HepG2 (cell line): ENCODE data around the gene APOC1. TPM values are rescaled to one million over a fixed set of nuclear protein-coding genes. Genes with fewer than 3 reads are reported as not detected.
"Not testable (repeated sequence)": the region's sequence is repeated elsewhere in the genome, so short reads cannot be mapped to it uniquely, and the experiment has no call there.

ENCODE experiments used
- ATAC-seq: fragments of 200-7000 bp; cut with Tn5 transposase; 3 replicates; pipeline ENCODE4 v1.9.1; 2020; ENCODE audit warnings: mild to moderate bottlenecking, moderate library complexity
- Bru-seq: library from RNA; stranded (reverse); fragments of 400-500 nt; gene quantifications from one replicate; lab custom pipeline; 2021; lab: Mats Ljungman, UMichigan
- BruChase-seq, 2 experiments: library from RNA; stranded (reverse); fragments of 400-500 nt; gene quantifications; one replicate each; lab custom pipeline; 2021; lab: Mats Ljungman, UMichigan
- BruUV-seq: library from RNA; stranded (reverse); fragments of 400-500 nt; replicated peaks from 2 replicates; lab custom pipeline; 2021; lab: Mats Ljungman, UMichigan
- CTCF ChIA-PET: fragments of 300-600 bp; formaldehyde crosslinking; extraction: SDS; loops from one replicate; lab custom pipeline; 2021; ENCODE audit warnings: low total read pairs, inconsistent platforms, low intra/inter-chr PET ratio; lab: Yijun Ruan, JAX
- POLR2A ChIA-PET: fragments of 350-600 bp; sonication (Branson Sonifier 250); formaldehyde crosslinking; loops from one replicate; lab custom pipeline; 2020; ENCODE audit warnings: antibody characterized with exemption, inconsistent platforms; lab: Yijun Ruan, JAX
- DNase-seq: peaks from one replicate; pipeline ENCODE4 v3.0.0-alpha.2; 2015; ENCODE audit warnings: low spot score
- FAIRE-seq: peaks from 3 replicates; lab custom pipeline; 2011; peaks lifted over from hg19 to GRCh38; lab: Jason Lieb, UNC
- H2AFZ ChIP-seq: one replicate; pipeline ENCODE4 v1.6.1; 2011; ENCODE audit warnings: low read length, inconsistent platforms
- H3K27ac ChIP-seq: fragments of 300-600 bp; 3 replicates; pipeline ENCODE4 v1.8.0; 2011; ENCODE audit warnings: mixed run types, mild to moderate bottlenecking, mixed read lengths, low read length, inconsistent platforms; ENCODE audit not compliant: insufficient read depth; ENCODE audit errors: extremely low read length
- H3K27me3 ChIP-seq, 2 experiments: fragments of 200-600 bp in 1 of 2; 2 replicates in 1 of 2; 3 replicates in 1 of 2; pipeline versions ENCODE4 v1.6.0 to v1.8.0; 2011; ENCODE audit warnings: low read length in 2 of 2, mild to moderate bottlenecking in 2 of 2, moderate library complexity in 2 of 2, inconsistent platforms in 1 of 2; ENCODE audit not compliant: insufficient read depth in 2 of 2, control insufficient read depth in 1 of 2
- H3K36me3 ChIP-seq, 2 experiments: fragments of 200-600 bp in 1 of 2; replicated peaks in 1 of 2; 2 replicates in 1 of 2; 3 replicates in 1 of 2; pipeline versions ENCODE4 v1.5.1 to v1.8.0; 2011; ENCODE audit warnings: low read length in 2 of 2, inconsistent platforms in 1 of 2; ENCODE audit not compliant: insufficient read depth in 2 of 2, control insufficient read depth in 1 of 2
- H3K4me1 ChIP-seq: 2 replicates; pipeline ENCODE4 v1.5.1; 2012; ENCODE audit warnings: low read length, inconsistent platforms; ENCODE audit not compliant: insufficient read depth
- H3K4me2 ChIP-seq: 2 replicates; pipeline ENCODE4 v1.6.0; 2011; ENCODE audit warnings: low read depth, low read length, inconsistent platforms
- H3K4me3 ChIP-seq, 3 experiments: fragments of 200-600 bp in 1 of 3; sonication (generic), shearing (Covaris generic) in 1 of 3; replicated peaks in 1 of 3; 2 replicates each; pipeline ENCODE4 v1.5.1; 2011 to 2016; ENCODE audit warnings: low read length in 3 of 3, inconsistent platforms in 2 of 3, low read depth in 2 of 3, mild to moderate bottlenecking in 2 of 3, control low read depth in 1 of 3, mixed read lengths in 1 of 3; ENCODE audit not compliant: insufficient read depth in 1 of 3
- H3K79me2 ChIP-seq: one replicate; pipeline ENCODE4 v1.6.1; 2011; ENCODE audit warnings: low read length, inconsistent platforms; ENCODE audit not compliant: insufficient read depth
- H3K9ac ChIP-seq: 2 replicates; pipeline ENCODE4 v1.6.0; 2011; ENCODE audit warnings: mild to moderate bottlenecking, low read depth, low read length, inconsistent platforms; ENCODE audit not compliant: insufficient read depth
- H3K9me3 ChIP-seq: 2 replicates; pipeline ENCODE4 v1.5.1; 2012; ENCODE audit warnings: mild to moderate bottlenecking, low read length
- H4K20me1 ChIP-seq: 2 replicates; pipeline ENCODE4 v1.6.0; 2011; ENCODE audit warnings: inconsistent platforms, mild to moderate bottlenecking, low read length, moderate library complexity; ENCODE audit not compliant: insufficient read depth
- DNMT1 ChIP-seq: sonication (generic); formaldehyde crosslinking; IDR thresholded peaks from 2 replicates; pipeline ENCODE4 v1.5.1; 2020; ENCODE audit warnings: mild to moderate bottlenecking, missing genetic modification reagents
- KDM5B ChIP-seq: sonication (generic); formaldehyde crosslinking; IDR thresholded peaks from 2 replicates; pipeline ENCODE4 v1.4.0; 2020; ENCODE audit warnings: missing genetic modification reagents, mild to moderate bottlenecking, borderline replicate concordance
- KLF13 ChIP-seq: sonication (generic); formaldehyde crosslinking; IDR thresholded peaks from 2 replicates; pipeline ENCODE4 v1.4.0; 2020; ENCODE audit warnings: mild to moderate bottlenecking, missing genetic modification reagents
- NR2F6 ChIP-seq, 2 experiments: IDR thresholded peaks; 2 replicates each; pipeline ENCODE4 v1.6.1; 2016; ENCODE audit warnings: antibody characterized with exemption in 1 of 2, mild to moderate bottlenecking in 1 of 2
- SIN3A ChIP-seq: IDR thresholded peaks from 2 replicates; pipeline ENCODE4 v1.6.1; 2011; ENCODE audit warnings: low read depth, mild to moderate bottlenecking, control low read depth, low read length, borderline replicate concordance
- WGBS: methylation state at CpG from one replicate; pipeline ENCODE4 v1.1.6; 2017; ENCODE audit warnings: low lambda C conversion rate; 5-methylcytosine and 5-hydroxymethylcytosine counted together
- in situ Hi-C: cut with HindIII; loops from 2 replicates; pipeline ENCODE4 v1.10.0; 2017; ENCODE audit warnings: low pct_unique_long_range_greater_than_20kb; ENCODE audit not compliant: extremely low pct_ligation_motif_present
- intact Hi-C: fragments of 100-400 bp; cut with micrococcal nuclease; formaldehyde crosslinking; loops from one replicate; pipeline ENCODE4 v1.10.0; 2022; ENCODE audit not compliant: unreplicated experiment
- long read RNA-seq, 2 experiments: library from RNA in 1 of 2; library from polyadenylated mRNA in 1 of 2; stranded (forward) in 1 of 2; unstranded in 1 of 2; transcript quantifications; one replicate each; pipeline ENCODE4 v2.0.0, GENCODE V29; 2019 to 2022
- polyA minus RNA-seq, 3 experiments: library from RNA; depleted of rRNA, polyadenylated mRNA; stranded (reverse); fragments of >200 nt; gene quantifications; 2 replicates each; pipeline ENCODE4 v1.2.3, GENCODE V29; 2011; ENCODE audit warnings: low replicate concordance in 1 of 3
- polyA plus RNA-seq, 8 experiments: library from polyadenylated mRNA; depleted of rRNA in 3 of 8; stranded (reverse) in 7 of 8; unstranded in 1 of 8; fragments of >200 nt; fragmentation: Illumina TruSeq in 4 of 8; extraction: Trizol in 4 of 8; gene quantifications; 2 replicates each; pipeline versions ENCODE4 v1.2.1 to v1.2.3, GENCODE V29; 2011 to 2016; ENCODE audit warnings: low read depth in 4 of 8, missing spikeins in 1 of 8, mixed read lengths in 1 of 8; ENCODE audit not compliant: insufficient read depth in 1 of 8
- total RNA-seq, 5 experiments: library from RNA; depleted of rRNA; stranded (reverse); fragments of >200 nt; fragmentation: Illumina TruSeq; extraction: Trizol; gene quantifications; 2 replicates each; pipeline ENCODE4 v1.2.3, GENCODE V29; 2016; ENCODE audit warnings: low read depth in 1 of 5
- TF ChIP-seq, protein P1 (sequence below): sonication (generic); formaldehyde crosslinking; IDR thresholded peaks from 2 replicates; pipeline ENCODE4 v1.4.0; 2020; ENCODE audit warnings: missing genetic modification reagents
- TF ChIP-seq, protein P2 (sequence below): sonication (generic); formaldehyde crosslinking; IDR thresholded peaks from 2 replicates; pipeline ENCODE4 v1.5.0; 2020; ENCODE audit warnings: mild to moderate bottlenecking, missing genetic modification reagents
- TF ChIP-seq, protein P3 (sequence below): sonication (generic); formaldehyde crosslinking; IDR thresholded peaks from 2 replicates; pipeline ENCODE4 v1.5.0; 2020; ENCODE audit warnings: mild to moderate bottlenecking, missing genetic modification reagents, borderline replicate concordance

The APOC1 gene
- total RNA-seq (2016; rRNA removed; fragmentation: Illumina TruSeq; extraction: Trizol): 417 and 600 TPM in 2 replicates
- 534 and 640 TPM in 2 replicates for total RNA-seq (2016; cell fraction: cytosol; rRNA removed; fragmentation: Illumina TruSeq; extraction: Trizol; ENCODE audit: low read depth)
- 415 and 575 TPM in 2 replicates for total RNA-seq (2016; cell fraction: insoluble cytoplasmic fraction; rRNA removed; fragmentation: Illumina TruSeq; extraction: Trizol)
- 550 and 704 TPM in 2 replicates for total RNA-seq (2016; cell fraction: membrane; rRNA removed; fragmentation: Illumina TruSeq; extraction: Trizol)
- 303 and 371 TPM in 2 replicates for total RNA-seq (2016; cell fraction: nucleus; rRNA removed; fragmentation: Illumina TruSeq; extraction: Trizol)
- 1,235 and 1,480 TPM in 2 replicates for polyA plus RNA-seq (2011; rRNA removed)
- 789 and 856 TPM in 2 replicates for polyA plus RNA-seq (2011; cell fraction: cytosol; rRNA removed)
- 221 and 239 TPM in 2 replicates for polyA plus RNA-seq (2011; cell fraction: nucleus; rRNA removed)
- polyA plus RNA-seq (2012): 609 and 1,000 TPM in 2 replicates
- 629 and 790 TPM in 2 replicates for polyA plus RNA-seq (2016; cell fraction: cytosol; fragmentation: Illumina TruSeq; extraction: Trizol; ENCODE audit: low read depth)
- 381 and 408 TPM in 2 replicates for polyA plus RNA-seq (2016; cell fraction: insoluble cytoplasmic fraction; fragmentation: Illumina TruSeq; extraction: Trizol; ENCODE audit: low read depth)
- 501 and 616 TPM in 2 replicates for polyA plus RNA-seq (2016; cell fraction: membrane; fragmentation: Illumina TruSeq; extraction: Trizol; ENCODE audit: low read depth)
- polyA plus RNA-seq (2016; cell fraction: nucleus; fragmentation: Illumina TruSeq; extraction: Trizol; ENCODE audit: insufficient read depth, low read depth): 540 and 648 TPM in 2 replicates
- 364 TPM in 1 of 2 replicates, not detected in the other for polyA minus RNA-seq (2011; rRNA and poly(A)+ RNA removed; ENCODE audit: low replicate concordance)
- 191 and 220 TPM in 2 replicates for polyA minus RNA-seq (2011; cell fraction: cytosol; rRNA and poly(A)+ RNA removed)
- 50.5 and 79.1 TPM in 2 replicates for polyA minus RNA-seq (2011; cell fraction: nucleus; rRNA and poly(A)+ RNA removed)
- percentile 92 among the genes with signal in this experiment for Bru-seq, nascent RNA
- percentile 90 among the genes with signal in this experiment for BruChase-seq, experiment 1, labeled RNA remaining after a 6-hour chase
- BruChase-seq, experiment 2, labeled RNA remaining after a 2-hour chase: percentile 85 among the genes with signal in this experiment
- long read RNA-seq, experiment 1, transcript APOC1-203 (4 exons, 553 nt): minor isoform, 59 of 761 reads
- long read RNA-seq, experiment 1, transcript APOC1-208 (4 exons, 430 nt): major isoform, 465 of 761 reads
- long read RNA-seq, experiment 1, transcript APOC1-202 (5 exons, 689 nt): minor isoform, 25 of 761 reads
- long read RNA-seq, experiment 1, partial matches to known transcripts: 168 of 761 reads
- long read RNA-seq, experiment 1, other reads (novel, unspliced or antisense): 35 of 761 reads
- long read RNA-seq, experiment 2, transcript APOC1-202 (5 exons, 689 nt): minor isoform, 8 of 1,044 reads
- long read RNA-seq, experiment 2, transcript APOC1-205 (3 exons, 273 nt): minor isoform, 17 of 1,044 reads
- long read RNA-seq, experiment 2, transcript APOC1-208 (4 exons, 430 nt): major isoform, 374 of 1,044 reads
- long read RNA-seq, experiment 2, transcript APOC1-203 (4 exons, 553 nt): minor isoform, 28 of 1,044 reads
- long read RNA-seq, experiment 2, partial matches to known transcripts: 574 of 1,044 reads
- long read RNA-seq, experiment 2, other reads (novel, unspliced or antisense): 38 of 1,044 reads

DNA sequence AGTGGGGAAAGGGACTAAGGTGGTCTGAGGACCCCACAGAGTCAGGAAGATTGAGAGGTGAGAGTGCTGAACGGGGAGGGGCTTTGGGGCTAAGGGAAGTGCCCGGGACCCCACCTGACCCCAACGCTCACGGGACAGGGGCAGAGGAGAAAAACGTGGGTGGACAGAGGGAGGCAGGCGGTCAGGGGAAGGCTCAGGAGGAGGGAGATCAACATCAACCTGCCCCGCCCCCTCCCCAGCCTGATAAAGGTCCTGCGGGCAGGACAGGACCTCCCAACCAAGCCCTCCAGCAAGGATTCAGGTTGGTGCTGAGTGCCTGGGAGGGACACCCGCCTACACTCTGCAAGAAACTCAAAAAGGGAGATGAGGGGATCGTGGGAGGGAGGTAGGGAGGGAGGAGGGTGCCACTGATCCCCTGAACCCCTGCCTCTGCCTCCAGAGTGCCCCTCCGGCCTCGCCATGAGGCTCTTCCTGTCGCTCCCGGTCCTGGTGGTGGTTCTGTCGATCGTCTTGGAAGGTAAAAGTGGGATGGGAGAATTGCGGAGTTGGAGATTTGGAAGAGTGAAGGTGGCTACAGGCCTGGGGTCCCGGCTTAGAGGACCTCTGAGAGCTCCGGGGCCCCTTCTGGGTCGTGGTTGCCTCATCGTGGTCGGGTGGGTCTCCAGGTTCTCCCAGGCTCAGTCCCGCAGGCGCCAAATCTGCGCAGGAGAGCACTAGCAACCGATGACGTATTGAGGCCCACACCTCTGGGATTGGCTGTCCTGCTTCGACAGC is at the start of gene APOC1:
APOC1 (plus strand) TSS at position 176 of the 774 bp plus-strand sequence; CDS start at position 460, 284 bp downstream.
- CTCF ChIA-PET; H3K36me3 ChIP-seq; H3K9me3 ChIP-seq; H4K20me1 ChIP-seq; intact Hi-C loops; H2AFZ ChIP-seq; H3K27me3 ChIP-seq; TF ChIP-seq NR2F6 (IDR thresholded peaks at IDR 0.05): not testable (repeated sequence)
- Histone ChIP-seq H3K4me2 (peak within 1 kb of the TSS; percentile 74), H3K4me3 (peak within 1 kb of the TSS; percentile 53 to 77 (median 60)), H3K4me1 (peaks cover 73% of the 10 kb centered on the region), H3K27ac (peak within 1 kb of the TSS; percentile 88), H3K9ac (peak within 1 kb of the TSS; percentile 84), H3K79me2 (peaks cover 19% of the 10 kb centered on the region)
- POLR2A ChIA-PET: interaction anchor here (0.6 to 14.7 kb wide), 17 partner anchors 10 to 68 kb away, joined by 3 to 317 read pairs (median 7); partner anchors contain the start of genes APOC2, APOE, CLPTM1 and NECTIN2
- WGBS: under 1% methylated on average over 21 of the region's 28 CpGs
- TSS peak; percentile 92 for BruUV-seq
- DNase-seq (peak; percentile 89), ATAC-seq (peak; percentile 80), FAIRE-seq (peak; percentile 90)
- in situ Hi-C loops: loop anchor here (5.0 kb wide), 1 partner anchor 33 kb away; the partner anchor contains the start of gene APOC2
- TF ChIP-seq SIN3A (peak; percentile 46; the same call in 1 of the 2 replicates), KLF13 (CRISPR knock-in tag) (0 out of 2 replicates have a peak, but pooled peaks have one; percentile 45), NR2F6 (CRISPR knock-in tag; IDR thresholded peaks at IDR 0.05) (peak; percentile 23; the same call in 1 of the 2 replicates), DNMT1 (CRISPR knock-in tag) (0 out of 2 replicates have a peak, but pooled peaks have one; percentile 41), KDM5B (CRISPR knock-in tag) (0 out of 2 replicates have a peak, but pooled peaks have one; percentile 25)
- TF ChIP-seq, protein P1, sequence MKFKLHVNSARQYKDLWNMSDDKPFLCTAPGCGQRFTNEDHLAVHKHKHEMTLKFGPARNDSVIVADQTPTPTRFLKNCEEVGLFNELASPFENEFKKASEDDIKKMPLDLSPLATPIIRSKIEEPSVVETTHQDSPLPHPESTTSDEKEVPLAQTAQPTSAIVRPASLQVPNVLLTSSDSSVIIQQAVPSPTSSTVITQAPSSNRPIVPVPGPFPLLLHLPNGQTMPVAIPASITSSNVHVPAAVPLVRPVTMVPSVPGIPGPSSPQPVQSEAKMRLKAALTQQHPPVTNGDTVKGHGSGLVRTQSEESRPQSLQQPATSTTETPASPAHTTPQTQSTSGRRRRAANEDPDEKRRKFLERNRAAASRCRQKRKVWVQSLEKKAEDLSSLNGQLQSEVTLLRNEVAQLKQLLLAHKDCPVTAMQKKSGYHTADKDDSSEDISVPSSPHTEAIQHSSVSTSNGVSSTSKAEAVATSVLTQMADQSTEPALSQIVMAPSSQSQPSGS (CRISPR knock-in tag): peak; percentile 29; the same call in 1 of the 2 replicates
- TF ChIP-seq, protein P2, sequence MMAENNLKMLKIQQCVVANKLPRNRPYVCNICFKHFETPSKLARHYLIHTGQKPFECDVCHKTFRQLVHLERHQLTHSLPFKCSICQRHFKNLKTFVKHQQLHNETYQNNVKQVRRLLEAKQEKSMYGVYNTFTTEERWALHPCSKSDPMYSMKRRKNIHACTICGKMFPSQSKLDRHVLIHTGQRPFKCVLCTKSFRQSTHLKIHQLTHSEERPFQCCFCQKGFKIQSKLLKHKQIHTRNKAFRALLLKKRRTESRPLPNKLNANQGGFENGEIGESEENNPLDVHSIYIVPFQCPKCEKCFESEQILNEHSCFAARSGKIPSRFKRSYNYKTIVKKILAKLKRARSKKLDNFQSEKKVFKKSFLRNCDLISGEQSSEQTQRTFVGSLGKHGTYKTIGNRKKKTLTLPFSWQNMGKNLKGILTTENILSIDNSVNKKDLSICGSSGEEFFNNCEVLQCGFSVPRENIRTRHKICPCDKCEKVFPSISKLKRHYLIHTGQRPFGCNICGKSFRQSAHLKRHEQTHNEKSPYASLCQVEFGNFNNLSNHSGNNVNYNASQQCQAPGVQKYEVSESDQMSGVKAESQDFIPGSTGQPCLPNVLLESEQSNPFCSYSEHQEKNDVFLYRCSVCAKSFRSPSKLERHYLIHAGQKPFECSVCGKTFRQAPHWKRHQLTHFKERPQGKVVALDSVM: 0 out of 2 replicates have a peak, but pooled peaks have one; percentile 13
- TF ChIP-seq, protein P3, sequence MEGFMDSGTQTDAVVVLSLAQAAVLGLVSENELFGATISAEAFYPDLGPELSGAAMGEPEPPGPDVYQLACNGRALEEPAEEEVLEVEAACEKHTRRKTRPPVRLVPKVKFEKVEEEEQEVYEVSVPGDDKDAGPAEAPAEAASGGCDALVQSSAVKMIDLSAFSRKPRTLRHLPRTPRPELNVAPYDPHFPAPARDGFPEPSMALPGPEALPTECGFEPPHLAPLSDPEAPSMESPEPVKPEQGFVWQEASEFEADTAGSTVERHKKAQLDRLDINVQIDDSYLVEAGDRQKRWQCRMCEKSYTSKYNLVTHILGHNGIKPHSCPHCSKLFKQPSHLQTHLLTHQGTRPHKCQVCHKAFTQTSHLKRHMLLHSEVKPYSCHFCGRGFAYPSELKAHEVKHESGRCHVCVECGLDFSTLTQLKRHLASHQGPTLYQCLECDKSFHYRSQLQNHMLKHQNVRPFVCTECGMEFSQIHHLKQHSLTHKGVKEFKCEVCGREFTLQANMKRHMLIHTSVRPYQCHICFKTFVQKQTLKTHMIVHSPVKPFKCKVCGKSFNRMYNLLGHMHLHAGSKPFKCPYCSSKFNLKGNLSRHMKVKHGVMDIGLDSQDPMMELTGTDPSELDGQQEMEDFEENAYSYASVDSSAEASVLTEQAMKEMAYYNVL: 0 out of 2 replicates have a peak, but pooled peaks have one; percentile 48
